CD4-positive, alpha-beta T cell (primary cell): Measurements from ENCODE around the gene PKP4. TPM values are rescaled to one million over a fixed set of nuclear protein-coding genes. Genes with fewer than 3 reads are reported as not detected.

Experiments
- ATAC-seq: fragments of 200-7000 bp; cut with Tn5 transposase; one replicate; pipeline ENCODE4 v1.10.0; 2022; ENCODE audit warnings: mild to moderate bottlenecking; ENCODE audit not compliant: poor library complexity
- CTCF ChIA-PET: fragments of 350-600 bp; sonication (Branson Sonifier 250); formaldehyde crosslinking; loops from one replicate; lab custom pipeline; 2021; ENCODE audit warnings: antibody characterized with exemption, inconsistent platforms; lab: Charles Lee
- POLR2A ChIA-PET: fragments of 350-600 bp; sonication (Branson Sonifier 250); formaldehyde crosslinking; loops from one replicate; lab custom pipeline; 2021; ENCODE audit warnings: antibody characterized with exemption, inconsistent platforms; lab: Charles Lee
- DNase-seq, 14 experiments: peaks; one replicate each; pipeline ENCODE4 v3.0.0-alpha.2; 2013 to 2020; ENCODE audit warnings: mixed read lengths in 2 of 14
- H3K27ac ChIP-seq, 2 donors: one replicate each; pipeline versions ENCODE4 v1.5.1 to v1.7.0; 2013; ENCODE audit warnings: low read length in 2 of 2, low read depth in 1 of 2, mild to moderate bottlenecking in 1 of 2
- H3K27me3 ChIP-seq, 2 experiments: 1 replicate in 1 of 2; 2 replicates in 1 of 2; pipeline versions ENCODE4 v1.6.1 to v1.7.0; 2013; ENCODE audit warnings: low read length in 2 of 2, control low read depth in 1 of 2, mild to moderate bottlenecking in 1 of 2, moderate library complexity in 1 of 2; ENCODE audit not compliant: insufficient read depth in 2 of 2, control insufficient read depth in 1 of 2
- H3K36me3 ChIP-seq: one replicate; pipeline ENCODE4 v1.6.1; 2013; ENCODE audit warnings: low read length, control low read depth; ENCODE audit not compliant: insufficient read depth
- H3K4me1 ChIP-seq: one replicate; pipeline ENCODE4 v1.6.1; 2013; ENCODE audit warnings: low read length, control low read depth; ENCODE audit not compliant: insufficient read depth
- H3K4me3 ChIP-seq: one replicate; pipeline ENCODE4 v1.5.1; 2013; ENCODE audit warnings: mild to moderate bottlenecking, low read length, moderate library complexity
- H3K9me3 ChIP-seq, 2 experiments: 1 replicate in 1 of 2; 2 replicates in 1 of 2; pipeline versions ENCODE4 v1.6.1 to v1.7.0; 2013; ENCODE audit warnings: low read length in 2 of 2, mild to moderate bottlenecking in 2 of 2, control low read depth in 1 of 2, moderate library complexity in 1 of 2; ENCODE audit not compliant: control insufficient read depth in 1 of 2, insufficient read depth in 1 of 2
- H3K27ac Mint-ChIP-seq: one replicate; pipeline ENCODE4 v1.8.0; 2020; ENCODE audit warnings: mixed read lengths
- H3K27me3 Mint-ChIP-seq: one replicate; pipeline ENCODE4 v1.8.0; 2021; ENCODE audit warnings: mixed read lengths
- H3K36me3 Mint-ChIP-seq: one replicate; pipeline ENCODE4 v1.8.0; 2021; ENCODE audit warnings: low read depth, mixed read lengths
- H3K4me1 Mint-ChIP-seq: one replicate; pipeline ENCODE4 v1.8.0; 2021; ENCODE audit warnings: low read depth, mixed read lengths
- H3K4me3 Mint-ChIP-seq: one replicate; pipeline ENCODE4 v1.8.0; 2020; ENCODE audit warnings: mild to moderate bottlenecking, mixed read lengths
- H3K9me3 Mint-ChIP-seq: one replicate; pipeline ENCODE4 v1.8.0; 2020; ENCODE audit warnings: mixed read lengths
- CTCF ChIP-seq: fragments of 200-600 bp; IDR thresholded peaks from one replicate; pipeline ENCODE4 v1.8.0; 2022; ENCODE audit warnings: antibody characterized with exemption, mild to moderate bottlenecking
- intact Hi-C, 2 experiments: fragments of 100-400 bp; cut with DNase I in 1 of 2; cut with micrococcal nuclease in 1 of 2; formaldehyde crosslinking; loops; one replicate each; pipeline versions ENCODE4 v1.15.1 to v1.9.0; 2023 to 2025; cut with DNase I, micrococcal nuclease
- total RNA-seq, 174 experiments: library from RNA in 2 of 174; stranded (reverse) in 2 of 174; gene quantifications; one replicate each; pipeline ENCODE4 v1.2.3 and lab custom pipeline; 2021 to 2026

The PKP4 gene
- total RNA-seq, 2 experiments from 2014 or later: 10.8 to 14.6 TPM

GRCh38 chr2:158544998-158545397 lies 88.2 kb downstream of the PKP4 start:
- Histone ChIP-seq H3K36me3 (no peaks in the 10 kb centered on the region), H3K27me3 (no peaks in the 10 kb centered on the region), H3K27ac (no peak overlapping the region), H3K4me1 (no peaks in the 10 kb centered on the region), H3K9me3 (no peaks in the 10 kb centered on the region), H3K4me3 (no peak overlapping the region)
- intact Hi-C loops: loop anchor here in 1 of 2 experiments (2.0 kb wide), 1 partner anchor 64 kb away; no protein-coding TSS in a partner anchor
- ChIA-PET CTCF (interaction anchor here (0.7 kb wide), 1 partner anchor 27 kb away, joined by 3 read pairs; no protein-coding TSS in a partner anchor), POLR2A (no interaction called here)
- DNase-seq (no peak), ATAC-seq (no peak)
- no peak overlapping the region for H3K4me3 Mint-ChIP-seq
- no peak for TF ChIP-seq CTCF
- H3K27me3 Mint-ChIP-seq: no peaks in the 10 kb centered on the region
- peaks cover 8% of the 10 kb centered on the region for H3K4me1 Mint-ChIP-seq
- no peaks in the 10 kb centered on the region for H3K9me3 Mint-ChIP-seq
- H3K36me3 Mint-ChIP-seq: peaks cover 13% of the 10 kb centered on the region
- no peak overlapping the region for H3K27ac Mint-ChIP-seq

GRCh38 chr2:158546412-158547144 lies 89.8 kb downstream of the PKP4 start:
- Mint-ChIP-seq H3K4me1 (peaks cover 8% of the 10 kb centered on the region), H3K27me3 (no peaks in the 10 kb centered on the region), H3K36me3 (peaks cover 14% of the 10 kb centered on the region), H3K27ac (peak overlapping the region; percentile 35), H3K9me3 (no peaks in the 10 kb centered on the region), H3K4me3 (no peak overlapping the region)
- no peak for TF ChIP-seq CTCF
- H3K4me1 ChIP-seq: no peaks in the 10 kb centered on the region
- ATAC-seq: no peak
- H3K4me3 ChIP-seq: no peak overlapping the region
- CTCF ChIA-PET: no interaction called here
- H3K9me3 ChIP-seq: no peaks in the 10 kb centered on the region
- no peak overlapping the region for H3K27ac ChIP-seq
- intact Hi-C loops: no loop called here
- POLR2A ChIA-PET: no interaction called here
- no peaks in the 10 kb centered on the region for H3K36me3 ChIP-seq
- peak in 1 of 14 experiments; percentile 16 for DNase-seq
- no peaks in the 10 kb centered on the region for H3K27me3 ChIP-seq

GRCh38 chr2:158553257-158553656 lies 96.5 kb downstream of the PKP4 start:
- no peaks in the 10 kb centered on the region for H3K27me3 Mint-ChIP-seq
- ChIA-PET CTCF (no interaction called here), POLR2A (no interaction called here)
- H3K9me3 Mint-ChIP-seq: no peaks in the 10 kb centered on the region
- no peak for DNase-seq
- Histone ChIP-seq H3K27ac (no peak overlapping the region), H3K4me1 (no peaks in the 10 kb centered on the region), H3K4me3 (no peak overlapping the region), H3K27me3 (no peaks in the 10 kb centered on the region), H3K9me3 (no peaks in the 10 kb centered on the region), H3K36me3 (no peaks in the 10 kb centered on the region)
- intact Hi-C loops: no loop called here
- no peak overlapping the region for H3K27ac Mint-ChIP-seq
- peaks cover 6% of the 10 kb centered on the region for H3K36me3 Mint-ChIP-seq
- no peak for ATAC-seq
- TF ChIP-seq CTCF: no peak
- H3K4me3 Mint-ChIP-seq: no peak overlapping the region
- H3K4me1 Mint-ChIP-seq: no peaks in the 10 kb centered on the region
